Activated naive CD8-positive, alpha-beta T cell (primary cell): ENCODE data around the gene USP48.

Experiments used
- H3K27ac Mint-ChIP-seq: one replicate; pipeline ENCODE4 v1.8.0; 2021; ENCODE audit warnings: mixed read lengths
- H3K27me3 Mint-ChIP-seq: one replicate; pipeline ENCODE4 v1.8.0; 2021; ENCODE audit warnings: mixed read lengths
- H3K36me3 Mint-ChIP-seq: one replicate; pipeline ENCODE4 v1.8.0; 2021; ENCODE audit warnings: mixed read lengths
- H3K4me1 Mint-ChIP-seq: one replicate; pipeline ENCODE4 v1.8.0; 2021; ENCODE audit warnings: low read depth, mixed read lengths
- H3K4me3 Mint-ChIP-seq: one replicate; pipeline ENCODE4 v1.8.0; 2021; ENCODE audit warnings: mild to moderate bottlenecking, mixed read lengths
- H3K9me3 Mint-ChIP-seq: one replicate; pipeline ENCODE4 v1.8.0; 2021; ENCODE audit warnings: low read depth, mixed read lengths

Gene USP48

DNA sequence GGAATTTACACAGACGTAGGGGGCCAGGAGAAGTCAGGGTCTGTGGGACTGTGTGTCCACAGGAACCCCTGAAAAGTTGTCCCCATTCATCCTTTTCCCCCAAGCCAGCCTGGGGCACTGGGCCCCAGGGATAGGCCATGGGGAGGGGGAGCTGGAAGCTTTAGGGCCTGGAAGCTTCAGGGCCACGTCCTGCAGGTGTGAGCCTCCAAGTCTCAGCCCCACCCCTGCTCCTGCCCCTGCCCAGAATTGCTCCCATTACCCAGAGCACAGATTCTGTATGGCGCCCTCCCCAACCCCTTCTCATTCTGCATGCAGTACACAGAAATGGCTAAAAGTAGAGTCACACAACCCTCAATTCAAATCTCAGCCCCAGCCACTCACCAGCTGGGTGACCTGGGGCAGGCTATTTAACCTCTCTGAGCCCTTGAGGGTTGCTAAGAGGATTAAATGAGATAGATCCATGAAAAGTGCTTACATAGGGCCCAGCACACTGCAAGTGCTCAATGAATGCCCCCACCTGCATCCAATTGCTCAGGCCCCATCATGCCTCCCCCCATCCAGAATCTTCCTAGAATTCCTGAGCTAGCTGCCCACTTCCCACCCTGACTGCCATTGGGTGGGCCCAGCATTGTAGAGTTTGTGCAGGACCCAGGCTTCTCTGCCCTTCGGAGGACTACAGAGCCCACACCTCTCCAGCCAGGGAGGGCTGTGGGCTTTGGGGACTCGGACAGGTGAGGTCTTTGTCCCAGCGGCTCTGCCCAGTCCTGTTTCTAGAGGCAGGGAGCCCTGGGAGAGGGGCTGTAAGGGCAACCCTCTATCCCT is 120.3 kb downstream of the USP48 start:
- Mint-ChIP-seq H3K27me3 (peaks cover 14% of the 10 kb centered on the region), H3K4me3 (no peak overlapping the region), H3K9me3 (no peaks in the 10 kb centered on the region), H3K36me3 (no peaks in the 10 kb centered on the region), H3K4me1 (peaks cover 11% of the 10 kb centered on the region), H3K27ac (no peak overlapping the region)

DNA sequence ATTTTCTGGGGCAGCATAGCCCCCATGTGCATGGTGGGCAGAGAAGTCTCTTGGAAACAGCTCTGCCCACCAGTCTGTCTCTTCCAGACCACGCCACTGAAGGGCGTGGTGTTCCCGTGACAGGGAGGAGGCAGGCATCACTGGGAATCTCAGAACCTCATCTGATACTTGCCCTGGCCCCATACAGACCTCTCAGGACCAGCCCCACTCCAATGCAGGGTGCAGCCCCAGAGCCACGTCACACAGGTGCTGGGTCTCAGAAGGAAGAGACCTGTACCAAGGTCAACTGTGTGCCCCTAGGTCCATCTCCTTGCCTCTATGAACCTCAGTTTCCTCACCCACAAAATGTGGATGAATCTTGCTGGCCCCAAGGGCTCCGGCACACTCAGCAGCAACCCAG is 121.1 kb downstream of the USP48 start:
- Mint-ChIP-seq H3K9me3 (no peaks in the 10 kb centered on the region), H3K4me1 (peaks cover 11% of the 10 kb centered on the region), H3K4me3 (no peak overlapping the region), H3K27ac (no peak overlapping the region), H3K36me3 (no peaks in the 10 kb centered on the region), H3K27me3 (peaks cover 12% of the 10 kb centered on the region)

DNA sequence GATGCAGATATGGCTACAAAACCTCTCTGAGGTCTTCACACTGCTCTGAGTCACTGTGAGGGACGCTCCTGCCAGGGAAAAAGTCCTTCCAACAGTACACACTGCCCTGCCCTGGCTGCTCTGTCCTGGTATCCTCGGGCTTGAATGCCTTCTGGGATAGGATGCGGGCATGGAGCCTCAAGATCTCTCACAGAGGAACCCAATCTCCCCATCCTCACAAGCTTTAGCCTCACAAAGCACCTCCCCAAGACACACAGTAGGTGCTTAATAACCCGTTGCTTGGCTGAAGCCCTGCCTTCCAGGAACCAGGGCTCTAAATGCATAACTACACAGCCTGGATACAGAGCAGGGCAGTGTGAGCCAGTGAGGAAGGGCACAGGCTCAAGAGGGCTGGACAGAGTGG is 123.0 kb downstream of the USP48 start:
- H3K36me3 Mint-ChIP-seq = no peaks in the 10 kb centered on the region
- no peak overlapping the region for H3K27ac Mint-ChIP-seq
- peaks cover 6% of the 10 kb centered on the region for H3K27me3 Mint-ChIP-seq
- peaks cover 11% of the 10 kb centered on the region for H3K4me1 Mint-ChIP-seq
- peak overlapping the region; percentile 62 for H3K4me3 Mint-ChIP-seq
- H3K9me3 Mint-ChIP-seq = no peaks in the 10 kb centered on the region

DNA sequence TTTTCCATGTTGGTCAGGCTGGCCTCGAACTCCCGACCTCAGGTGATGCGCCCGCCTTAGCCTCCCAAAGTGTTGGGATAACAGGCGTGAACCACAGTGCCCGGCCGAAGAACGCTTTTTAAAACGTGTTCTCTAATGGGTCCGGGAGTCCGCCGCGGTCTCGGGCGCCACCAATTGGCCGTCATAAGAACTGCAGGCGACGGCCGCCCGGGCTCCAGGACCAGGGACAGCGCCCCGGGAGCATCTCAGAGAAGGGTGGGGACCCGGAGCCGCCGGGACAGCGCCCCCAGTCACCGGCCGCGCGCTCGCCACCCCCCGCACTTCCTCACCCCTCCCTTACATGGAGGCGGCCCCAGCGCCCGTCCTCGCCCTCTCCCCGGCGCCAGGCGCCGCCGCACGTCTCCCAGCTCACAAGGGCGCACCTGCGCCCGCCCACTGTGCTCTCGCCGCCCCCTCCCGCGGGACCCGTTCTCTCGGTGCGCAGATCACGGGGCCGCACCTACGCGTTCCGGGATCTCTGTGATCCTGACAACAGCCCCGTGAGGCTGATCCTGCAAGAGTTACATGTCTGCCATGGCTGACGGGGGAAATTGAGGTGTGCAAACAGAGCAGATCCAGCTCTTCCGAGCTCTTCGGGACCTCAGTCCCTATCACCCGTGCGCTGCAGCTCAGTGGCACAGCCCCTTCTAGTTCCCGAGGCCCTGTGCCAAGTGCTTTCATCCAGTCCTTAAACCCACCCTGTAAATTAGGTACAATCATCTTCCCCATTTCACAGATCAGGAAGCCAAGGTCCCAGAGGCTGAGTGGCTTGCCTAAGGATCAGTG is 123.6 kb downstream of the USP48 start:
- peaks cover 11% of the 10 kb centered on the region for H3K4me1 Mint-ChIP-seq
- H3K9me3 Mint-ChIP-seq = no peaks in the 10 kb centered on the region
- no peaks in the 10 kb centered on the region for H3K36me3 Mint-ChIP-seq
- no peak overlapping the region for H3K27ac Mint-ChIP-seq
- peaks cover 6% of the 10 kb centered on the region for H3K27me3 Mint-ChIP-seq
- H3K4me3 Mint-ChIP-seq = peak overlapping the region; percentile 62

DNA sequence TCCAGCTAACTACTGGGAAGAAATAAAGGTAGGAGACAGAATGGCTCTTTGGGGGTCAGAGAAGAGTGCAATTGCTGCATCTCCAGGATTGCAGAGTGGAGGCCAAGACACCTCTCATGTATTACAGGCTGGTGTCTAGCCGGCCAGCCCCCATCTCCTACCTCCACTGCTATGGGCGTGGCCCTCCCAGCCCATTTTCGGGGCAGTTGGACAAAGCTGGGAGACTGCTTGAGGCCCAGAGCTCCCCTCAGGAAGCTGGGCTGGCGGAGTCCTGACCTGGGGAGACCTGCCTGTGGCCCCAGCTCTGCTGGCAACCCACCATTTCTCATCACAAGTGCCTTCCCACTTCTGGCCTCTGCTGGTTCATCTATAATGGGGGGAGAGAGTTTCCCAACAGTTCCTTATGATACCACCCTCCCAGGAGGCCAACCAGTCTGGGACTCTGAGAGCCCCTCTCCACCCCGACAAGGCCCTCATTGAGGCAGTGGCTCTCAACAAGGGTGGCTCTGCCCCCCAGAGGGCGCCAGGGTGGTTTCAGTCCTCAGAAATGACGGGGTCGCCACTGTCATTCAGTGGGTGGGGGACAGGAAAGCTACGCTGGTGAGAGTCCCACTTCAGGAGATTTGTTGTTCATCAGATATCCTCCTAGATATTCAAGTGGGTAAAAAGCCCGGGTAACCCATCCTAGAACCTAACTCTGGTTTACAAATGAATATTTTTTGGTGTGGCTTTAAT is 125.3 kb downstream of the USP48 start:
- H3K36me3 Mint-ChIP-seq = no peaks in the 10 kb centered on the region
- no peak overlapping the region for H3K27ac Mint-ChIP-seq
- H3K4me3 Mint-ChIP-seq = no peak overlapping the region
- H3K9me3 Mint-ChIP-seq = no peaks in the 10 kb centered on the region
- peaks cover 6% of the 10 kb centered on the region for H3K27me3 Mint-ChIP-seq
- H3K4me1 Mint-ChIP-seq = peaks cover 11% of the 10 kb centered on the region

DNA sequence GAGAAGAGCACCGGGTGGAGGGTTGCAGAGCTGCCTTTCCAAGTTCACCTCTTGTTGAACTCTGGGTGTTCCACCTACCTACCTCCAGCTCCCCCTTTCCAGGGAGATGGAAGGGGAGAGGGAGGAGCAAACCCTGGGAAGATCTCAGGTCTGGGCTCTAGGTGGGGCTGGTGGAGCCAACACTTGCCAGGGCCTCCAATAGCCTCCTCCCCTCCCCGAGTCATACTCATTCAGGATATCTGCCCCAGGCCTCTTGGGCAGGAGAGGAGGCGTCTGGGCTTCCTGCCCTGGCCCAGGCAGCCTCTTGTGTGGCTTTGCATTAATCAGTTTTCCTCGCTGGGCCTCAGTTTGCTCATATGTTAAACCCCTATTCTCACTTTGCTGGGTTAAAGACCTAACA is 127.2 kb downstream of the USP48 start:
- Mint-ChIP-seq H3K9me3 (no peaks in the 10 kb centered on the region), H3K4me1 (peaks cover 21% of the 10 kb centered on the region), H3K27me3 (peaks cover 3% of the 10 kb centered on the region), H3K36me3 (no peaks in the 10 kb centered on the region), H3K27ac (no peak overlapping the region), H3K4me3 (no peak overlapping the region)

DNA sequence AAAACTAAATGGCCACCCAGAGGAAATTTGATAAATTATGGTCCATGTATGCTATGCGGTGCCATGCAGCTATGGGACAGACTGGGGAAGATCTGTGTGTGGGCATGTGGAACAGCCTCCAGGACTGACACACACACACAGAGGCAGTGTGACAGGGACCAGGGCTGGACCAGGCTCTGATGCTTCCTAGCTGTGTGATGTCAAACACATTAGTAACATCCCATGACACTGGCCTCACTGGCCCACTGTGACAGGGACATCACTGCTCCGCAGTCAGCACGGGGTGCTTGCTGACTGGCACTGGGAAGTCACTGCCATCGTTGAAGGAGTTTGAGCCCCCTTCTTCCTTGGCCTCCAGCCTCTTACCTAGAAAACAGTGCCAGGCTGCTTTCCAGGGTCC is 127.7 kb downstream of the USP48 start:
- H3K27ac Mint-ChIP-seq = no peak overlapping the region
- H3K4me3 Mint-ChIP-seq = no peak overlapping the region
- H3K9me3 Mint-ChIP-seq = no peaks in the 10 kb centered on the region
- peaks cover 21% of the 10 kb centered on the region for H3K4me1 Mint-ChIP-seq
- no peaks in the 10 kb centered on the region for H3K36me3 Mint-ChIP-seq
- peaks cover 3% of the 10 kb centered on the region for H3K27me3 Mint-ChIP-seq

DNA sequence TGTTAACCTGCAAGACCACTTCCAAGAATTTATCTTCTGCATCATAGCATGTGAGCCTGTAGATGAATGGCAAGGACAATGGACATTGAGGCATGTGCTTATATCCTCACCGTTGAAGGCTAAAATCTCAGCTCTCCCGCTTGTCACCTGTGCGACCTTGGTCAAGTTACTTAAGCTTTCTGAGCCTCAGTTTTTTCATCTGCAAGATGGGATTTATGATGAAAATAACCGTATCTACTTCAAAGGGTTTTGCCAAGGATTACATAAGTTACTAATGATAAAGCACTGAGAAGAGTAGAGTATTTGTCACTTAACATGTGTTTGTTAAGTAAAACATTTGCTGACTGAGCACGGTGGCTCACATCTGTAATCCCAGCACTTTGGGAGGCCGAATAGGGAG is 128.7 kb downstream of the USP48 start:
- peaks cover 14% of the 10 kb centered on the region for H3K4me1 Mint-ChIP-seq
- peaks cover 3% of the 10 kb centered on the region for H3K27me3 Mint-ChIP-seq
- no peak overlapping the region for H3K27ac Mint-ChIP-seq
- H3K9me3 Mint-ChIP-seq = no peaks in the 10 kb centered on the region
- no peak overlapping the region for H3K4me3 Mint-ChIP-seq
- H3K36me3 Mint-ChIP-seq = no peaks in the 10 kb centered on the region

DNA sequence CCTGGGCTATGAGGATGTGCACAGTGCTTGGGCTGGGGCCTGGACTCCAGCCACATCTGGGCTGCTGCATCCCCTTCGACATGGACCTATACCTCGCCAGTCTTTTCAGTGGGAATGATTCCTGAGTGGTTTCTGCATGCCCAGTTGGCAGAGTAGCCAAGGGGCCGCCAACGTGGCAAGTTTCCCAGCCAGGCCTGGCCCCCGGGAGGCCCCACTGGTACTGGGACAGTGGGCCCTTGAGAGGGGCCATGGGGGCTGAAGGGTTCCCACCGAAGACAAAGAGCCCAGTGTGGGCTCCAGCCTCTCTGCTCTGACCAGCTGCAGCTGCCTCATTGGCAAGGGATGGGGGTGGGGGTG is 129.2 kb downstream of the USP48 start:
- Mint-ChIP-seq H3K27me3 (peaks cover 3% of the 10 kb centered on the region), H3K4me1 (peaks cover 14% of the 10 kb centered on the region), H3K36me3 (no peaks in the 10 kb centered on the region), H3K4me3 (no peak overlapping the region), H3K9me3 (no peaks in the 10 kb centered on the region), H3K27ac (no peak overlapping the region)

DNA sequence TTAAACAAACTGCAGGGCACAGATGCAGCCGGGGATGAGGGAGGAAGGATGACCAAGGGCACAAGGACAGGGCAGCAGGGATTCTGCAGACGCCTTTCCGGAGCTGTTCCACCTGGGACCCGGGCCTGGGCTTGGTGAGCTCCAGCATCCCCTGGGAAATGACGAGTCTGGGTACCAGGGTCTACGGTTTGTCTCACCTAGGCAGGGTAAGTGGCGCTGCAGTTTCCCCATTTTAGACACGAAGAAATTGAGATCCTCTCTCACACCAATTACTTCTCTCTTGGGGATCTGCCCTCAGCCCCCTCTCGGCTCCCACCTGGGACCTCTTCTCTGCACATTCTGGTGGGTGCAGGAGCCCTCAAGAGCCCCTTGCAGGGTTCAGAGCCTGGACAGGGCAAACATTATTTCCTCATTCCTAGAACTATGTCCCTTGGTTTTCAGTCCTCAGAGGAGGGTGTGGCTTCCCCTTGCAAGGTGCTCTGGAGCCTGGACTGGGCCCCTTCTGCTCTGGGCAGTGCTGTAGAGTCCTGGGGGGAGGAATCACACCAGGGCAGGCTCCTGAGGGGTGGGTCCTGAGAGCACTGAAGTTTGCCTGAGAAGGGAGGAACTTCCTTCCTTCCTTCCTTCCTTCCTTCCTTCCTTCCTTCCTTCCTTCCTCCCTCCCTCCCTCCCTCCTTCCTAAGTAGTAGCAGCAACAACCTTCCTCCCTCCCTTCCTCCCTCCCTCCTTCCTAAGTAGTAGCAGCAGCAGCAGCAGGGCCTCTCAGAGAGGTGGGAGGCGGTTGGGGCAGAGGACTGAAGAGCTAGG is 129.8 kb downstream of the USP48 start:
- no peak overlapping the region for H3K27ac Mint-ChIP-seq
- H3K27me3 Mint-ChIP-seq = peaks cover 5% of the 10 kb centered on the region
- H3K4me3 Mint-ChIP-seq = peak overlapping the region; percentile 85
- no peaks in the 10 kb centered on the region for H3K36me3 Mint-ChIP-seq
- H3K9me3 Mint-ChIP-seq = no peaks in the 10 kb centered on the region
- peaks cover 14% of the 10 kb centered on the region for H3K4me1 Mint-ChIP-seq

DNA sequence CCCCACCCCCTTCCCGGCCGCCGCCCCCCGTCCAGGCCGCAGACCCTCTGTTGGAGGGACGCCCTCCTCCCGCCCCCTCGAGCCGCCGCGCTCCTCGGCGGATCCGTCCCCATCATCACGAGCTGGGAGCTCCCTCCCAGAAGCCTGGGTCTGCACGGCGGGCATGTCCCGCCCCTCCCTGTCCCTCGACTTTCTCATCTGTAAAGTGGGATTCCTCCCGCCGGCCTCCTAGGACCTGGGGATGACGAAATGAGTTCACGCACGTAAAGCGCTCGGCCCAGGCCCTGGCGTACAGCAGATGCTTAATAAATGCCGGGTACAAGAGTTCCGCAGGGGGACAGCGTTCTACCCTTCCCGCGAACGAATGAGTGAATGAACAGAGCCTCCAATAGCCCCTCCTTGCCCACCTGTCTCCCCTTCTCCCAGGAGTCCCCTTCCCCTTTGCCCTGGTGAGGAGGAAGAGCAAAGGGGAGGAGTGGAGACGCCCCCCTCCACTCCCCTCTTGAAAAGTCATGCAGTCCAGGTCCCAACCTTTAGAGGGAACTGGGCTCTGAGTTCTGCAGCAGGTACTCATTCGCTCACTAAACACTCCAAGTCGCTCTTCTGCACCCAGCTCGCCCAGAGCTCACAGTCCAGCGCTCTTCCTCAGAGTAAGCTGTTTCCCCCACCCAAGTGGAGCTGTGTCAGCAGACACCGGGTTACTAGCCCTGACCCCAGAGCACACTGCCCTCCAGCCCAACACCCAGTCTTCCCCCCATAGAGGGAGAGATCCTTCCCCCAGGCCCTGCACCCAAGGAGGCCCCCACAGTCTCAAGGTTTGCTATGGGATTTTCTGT is 130.6 kb downstream of the USP48 start:
- H3K27ac Mint-ChIP-seq = peak overlapping the region; percentile 16

DNA sequence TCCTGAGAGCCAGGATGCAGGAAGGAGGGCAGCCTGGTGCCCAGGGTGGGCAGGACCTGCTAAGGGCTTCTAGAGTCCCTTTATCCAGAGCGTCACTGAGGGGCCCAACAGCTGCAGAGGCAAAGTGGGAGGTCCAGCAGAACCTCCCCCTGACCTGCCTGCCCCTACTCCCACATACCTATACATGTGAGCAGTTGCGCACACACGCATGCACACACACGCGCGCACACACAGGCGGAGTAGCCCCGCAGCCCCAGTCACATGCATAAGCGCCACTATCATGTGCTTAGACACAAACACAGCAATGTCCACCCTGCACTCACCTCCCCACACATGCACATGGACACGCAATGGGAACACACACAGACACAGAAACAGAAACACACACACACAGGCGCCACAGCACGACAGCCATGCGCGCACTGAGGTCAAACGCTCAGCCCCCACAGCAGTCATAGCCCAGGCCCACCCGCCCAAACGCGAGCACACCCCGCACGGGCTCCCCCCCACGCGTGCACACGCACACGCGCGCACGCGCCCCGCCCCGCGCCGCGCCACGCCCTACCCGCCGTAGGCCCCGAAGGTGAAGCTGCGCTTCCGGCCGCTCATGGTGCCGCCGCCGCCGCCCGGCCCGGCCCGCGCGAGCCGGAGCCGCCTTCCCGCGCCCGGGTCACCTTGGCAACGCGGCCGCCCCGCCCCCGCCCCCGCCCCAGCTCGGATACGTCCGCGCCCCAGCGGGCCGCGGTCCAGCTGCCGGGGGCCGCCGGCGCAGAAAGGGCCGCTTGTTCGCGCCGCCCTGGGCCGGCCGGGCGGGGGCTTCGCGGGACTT is 131.5 kb downstream of the USP48 start:
- Mint-ChIP-seq H3K36me3 (no peaks in the 10 kb centered on the region), H3K4me1 (peaks cover 14% of the 10 kb centered on the region), H3K27me3 (peaks cover 15% of the 10 kb centered on the region), H3K9me3 (no peaks in the 10 kb centered on the region), H3K27ac (peak overlapping the region; percentile 38), H3K4me3 (peak overlapping the region; percentile 93)

More for the DNA sequence above, 130.6 kb downstream of the USP48 start:
- Mint-ChIP-seq H3K4me3 (peak overlapping the region; percentile 85), H3K4me1 (peaks cover 14% of the 10 kb centered on the region), H3K27me3 (peaks cover 9% of the 10 kb centered on the region), H3K9me3 (no peaks in the 10 kb centered on the region), H3K36me3 (no peaks in the 10 kb centered on the region)

DNA sequence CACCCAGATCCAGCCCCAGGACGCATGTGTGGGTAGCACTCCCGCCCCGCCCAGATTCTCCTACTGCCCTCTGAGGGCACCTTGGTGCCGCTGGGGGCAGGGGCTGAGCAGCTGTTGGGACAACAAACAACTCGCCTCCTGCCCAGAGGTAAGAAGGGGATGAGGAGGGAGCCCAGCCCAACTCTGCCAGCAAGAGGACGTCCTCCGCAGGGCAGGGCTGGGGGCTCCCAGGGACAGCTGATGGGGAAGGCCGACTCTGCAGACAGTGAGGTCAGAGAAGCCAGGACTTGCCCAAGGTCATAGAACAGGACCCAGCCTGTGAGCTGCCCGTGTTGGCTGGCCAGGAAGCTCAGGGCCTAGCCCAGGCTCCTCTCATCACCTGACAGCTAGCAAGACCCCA is 132.5 kb downstream of the USP48 start:
- H3K9me3 Mint-ChIP-seq = no peaks in the 10 kb centered on the region
- peaks cover 14% of the 10 kb centered on the region for H3K4me1 Mint-ChIP-seq
- H3K36me3 Mint-ChIP-seq = no peaks in the 10 kb centered on the region
- H3K27me3 Mint-ChIP-seq = peaks cover 19% of the 10 kb centered on the region
- H3K4me3 Mint-ChIP-seq = no peak overlapping the region
- no peak overlapping the region for H3K27ac Mint-ChIP-seq
